Lung (tissue), 12 donors: ENCODE data around the gene RIOK3. TPM values are rescaled to one million over a fixed set of nuclear protein-coding genes. Genes with fewer than 3 reads are reported as not detected.

Experiments
- ATAC-seq: fragments of 200-7000 bp; cut with Tn5 transposase; one replicate; pipeline ENCODE4 v1.9.1; 2020; ENCODE audit warnings: moderate number of reproducible peaks; ENCODE audit not compliant: insufficient read depth, low FRiP score
- DNase-seq, 3 donors: peaks; one replicate each; pipeline ENCODE4 v3.0.0-alpha.2; 2013 to 2017
- H3K27ac ChIP-seq, 2 donors: one replicate each; pipeline ENCODE4 v1.5.1; 2013; ENCODE audit warnings: mild to moderate bottlenecking in 2 of 2, moderate library complexity in 2 of 2, control low read depth in 1 of 2, inconsistent platforms in 1 of 2, low read depth in 1 of 2, low read length in 1 of 2
- H3K27me3 ChIP-seq, 3 donors: one replicate each; pipeline ENCODE4 v1.5.1; 2013; ENCODE audit warnings: low read length in 2 of 3; ENCODE audit not compliant: control insufficient read depth in 3 of 3, insufficient read depth in 3 of 3
- H3K36me3 ChIP-seq, 4 donors: one replicate each; pipeline ENCODE4 v1.5.1; 2013; ENCODE audit warnings: low read length in 4 of 4, mild to moderate bottlenecking in 1 of 4, moderate library complexity in 1 of 4; ENCODE audit not compliant: control insufficient read depth in 4 of 4, insufficient read depth in 4 of 4
- H3K4me1 ChIP-seq, 5 donors: one replicate each; pipeline ENCODE4 v1.5.1; 2013; ENCODE audit warnings: low read length in 5 of 5, mild to moderate bottlenecking in 2 of 5, moderate library complexity in 1 of 5; ENCODE audit not compliant: control insufficient read depth in 5 of 5, insufficient read depth in 5 of 5
- H3K4me3 ChIP-seq: one replicate; pipeline ENCODE4 v1.5.1; 2013; ENCODE audit warnings: mild to moderate bottlenecking, control low read depth, moderate library complexity
- H3K9ac ChIP-seq, 2 donors: one replicate each; pipeline ENCODE4 v1.5.1; 2013; ENCODE audit warnings: low read length in 2 of 2, control low read depth in 1 of 2; ENCODE audit not compliant: insufficient read depth in 1 of 2
- H3K9me3 ChIP-seq, 4 donors: one replicate each; pipeline ENCODE4 v1.5.1; 2013; ENCODE audit warnings: low read length in 3 of 4, mild to moderate bottlenecking in 1 of 4, moderate library complexity in 1 of 4; ENCODE audit not compliant: control insufficient read depth in 4 of 4, insufficient read depth in 3 of 4
- CTCF ChIP-seq: IDR thresholded peaks from 2 replicates; pipeline ENCODE4 v1.5.1; 2012; ENCODE audit warnings: mild to moderate bottlenecking; ENCODE audit errors: control extremely low read depth, extremely low read depth
- WGBS, 2 donors: extraction: QIAGEN DNeasy Blood & Tissue Kit; methylation state at CpG; one replicate each; pipeline ENCODE4 v1.1.7; 2013; 5-methylcytosine and 5-hydroxymethylcytosine counted together
- polyA plus RNA-seq, 2 donors: library from polyadenylated mRNA; stranded (reverse); fragments of 200-250 nt; gene quantifications; one replicate each; pipeline ENCODE4 v1.2.1, GENCODE V29; 2013
- total RNA-seq, 2 donors: library from RNA; depleted of rRNA in 1 of 2; stranded (reverse); fragments of >200 nt in 1 of 2; gene quantifications; one replicate each; pipeline ENCODE4 v1.2.1, GENCODE V29; 2014 to 2021
- donor health status: control.
- donor health status: control.
- donor health status: Bipolar disorder and iron deficiency.
- donor health status: healthy.
- donor health status: DM: yes; HTN: yes; CAD: no.

The RIOK3 gene
- total and polyA plus RNA-seq, 4 donors, result 35.6 to 83.0 (median 54.2) TPM

- H3K4me3 ChIP-seq, result no peak overlapping the region
- DNase-seq, result no peak
- no peak for TF ChIP-seq CTCF
- no peak overlapping the region for H3K9ac ChIP-seq
- H3K4me1 ChIP-seq, result peaks cover 0 to 23% (median 7%) of the 10 kb centered on the region in 5 donors
- H3K9me3 ChIP-seq, result no peaks in the 10 kb centered on the region
- no peak overlapping the region for H3K27ac ChIP-seq
- H3K36me3 ChIP-seq, result peaks cover 9 to 18% (median 11%) of the 10 kb centered on the region in 4 donors
- ATAC-seq, result no peak
- H3K27me3 ChIP-seq, result no peaks in the 10 kb centered on the region
- 65 to 76% methylated on average over 7 of the region's 7 CpGs for WGBS, 2 donors
Observed at GRCh38 chr18:23459530-23459921, 6.4 kb downstream of the RIOK3 start.

DNA sequence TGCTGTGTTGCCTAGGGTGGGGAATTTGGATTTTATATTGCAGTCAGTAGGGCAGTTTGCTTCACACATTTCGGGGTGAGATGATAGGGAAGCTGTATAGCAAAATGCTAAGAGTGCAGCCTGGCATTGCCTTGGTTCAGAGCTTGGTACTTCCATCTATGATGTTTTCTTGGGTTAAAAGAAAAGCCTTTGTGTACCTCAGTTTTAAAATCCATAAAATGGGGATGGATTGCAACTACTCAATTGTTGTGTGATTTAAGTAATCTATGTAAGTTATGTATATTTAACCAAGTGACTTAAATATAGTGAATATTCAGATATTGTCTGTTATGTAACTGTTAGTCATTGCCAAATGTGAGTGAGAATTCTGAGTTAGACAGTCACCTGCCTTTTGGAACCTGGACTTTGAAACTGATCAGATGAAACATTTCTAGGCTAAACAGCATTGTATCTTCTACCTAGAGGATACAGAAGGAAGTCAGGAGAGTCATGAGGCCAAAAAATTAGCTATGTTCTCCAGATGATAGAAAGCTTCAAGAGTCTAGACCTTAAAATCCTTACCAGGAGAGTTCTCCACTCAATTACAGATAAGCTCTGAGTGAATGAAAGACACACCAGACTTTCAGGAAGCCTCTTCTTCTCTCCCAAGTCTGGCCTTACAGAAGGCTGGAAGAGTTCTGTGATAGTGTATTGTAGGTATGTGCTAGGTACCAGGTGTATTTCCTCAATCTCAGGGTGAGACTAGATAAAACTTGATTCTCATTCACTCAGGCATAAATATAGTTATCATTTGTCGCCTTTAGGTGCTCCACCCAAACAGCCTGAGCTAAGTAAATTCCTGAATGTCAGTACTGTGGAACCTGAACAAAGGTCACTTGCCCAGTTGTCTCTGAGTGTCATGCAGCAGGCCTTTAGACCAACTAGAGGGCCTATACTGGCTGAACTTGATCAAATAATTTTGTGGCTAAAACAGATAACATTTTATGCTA, 7.5 kb downstream of the RIOK3 start:
- no peak for TF ChIP-seq CTCF
- H3K4me3 ChIP-seq, result no peak overlapping the region
- ATAC-seq (no peak), DNase-seq (no peak)
- H3K36me3 ChIP-seq, result peaks cover 9 to 25% (median 11%) of the 10 kb centered on the region in 4 donors
- no peak overlapping the region for H3K9ac ChIP-seq
- H3K4me1 ChIP-seq, result peaks cover 0 to 23% (median 6%) of the 10 kb centered on the region in 5 donors
- 89 to 96% methylated on average over 2 of the region's 2 CpGs for WGBS, 2 donors
- no peaks in the 10 kb centered on the region for H3K9me3 ChIP-seq
- H3K27ac ChIP-seq, result no peak overlapping the region
- H3K27me3 ChIP-seq, result no peaks in the 10 kb centered on the region

DNA sequence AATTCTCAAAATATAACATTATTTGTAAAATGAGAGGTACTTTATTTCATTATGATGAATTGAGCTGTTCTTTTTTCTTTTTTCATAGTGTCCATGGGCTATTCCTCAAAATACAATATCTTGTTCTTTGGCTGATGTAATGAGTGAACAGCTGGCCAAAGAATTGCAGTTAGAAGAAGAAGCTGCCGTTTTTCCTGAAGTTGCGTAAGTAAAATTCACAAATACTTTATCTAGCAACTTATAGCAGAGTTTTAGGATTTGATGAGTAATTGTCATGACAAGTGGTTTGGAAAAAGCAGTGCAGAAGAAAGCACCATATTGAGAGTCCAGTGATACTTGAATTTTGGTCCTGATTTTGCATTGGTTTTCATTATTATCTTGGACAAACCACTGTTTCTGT, 9.8 kb downstream of the RIOK3 start:
- Histone ChIP-seq H3K36me3 (peaks cover 12 to 41% (median 18%) of the 10 kb centered on the region in 4 donors), H3K27me3 (no peaks in the 10 kb centered on the region)
- 33 to 70% methylated on average over 2 of the region's 2 CpGs for WGBS, 2 donors

More for the DNA sequence above, 9.8 kb downstream of the RIOK3 start:
- Histone ChIP-seq H3K9me3 (no peaks in the 10 kb centered on the region), H3K27ac (no peak overlapping the region), H3K4me1 (peaks cover 0 to 22% (median 5%) of the 10 kb centered on the region in 5 donors), H3K9ac (no peak overlapping the region), H3K4me3 (no peak overlapping the region)
- ATAC-seq (no peak), DNase-seq (no peak)
- no peak for TF ChIP-seq CTCF
